GM18526 (cell line): ENCODE measurements around the gene TMEM119.

ENCODE experiments used
- POLR2A ChIP-seq: IDR thresholded peaks from 3 replicates; pipeline ENCODE4 v1.6.1; 2011; ENCODE audit not compliant: insufficient read length; ENCODE audit errors: extremely low read depth

Gene TMEM119

DNA sequence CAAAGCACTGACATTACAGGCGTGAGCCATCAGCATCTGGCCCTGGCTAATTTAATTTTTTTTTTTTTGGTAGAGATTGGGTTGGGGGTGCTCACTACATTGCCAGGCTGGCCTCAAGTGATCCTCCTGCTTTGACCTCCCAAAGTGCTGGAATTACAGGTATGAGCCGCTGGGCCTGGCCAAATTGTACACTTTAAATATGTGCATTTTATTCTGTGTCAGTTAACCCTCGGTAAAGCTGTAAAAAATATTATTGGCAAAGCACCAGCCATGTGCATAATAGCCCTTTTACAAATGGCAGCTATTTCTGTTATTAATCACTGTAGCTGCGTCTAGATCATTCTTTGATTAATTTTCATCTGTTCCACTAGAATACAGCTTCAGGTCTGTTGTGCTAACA is 12.0 kb downstream of the TMEM119 start:
- TF ChIP-seq POLR2A: no peak

GRCh38 chr12:108584456-108585065 is 13.3 kb downstream of the TMEM119 start:
- no peak for TF ChIP-seq POLR2A

DNA sequence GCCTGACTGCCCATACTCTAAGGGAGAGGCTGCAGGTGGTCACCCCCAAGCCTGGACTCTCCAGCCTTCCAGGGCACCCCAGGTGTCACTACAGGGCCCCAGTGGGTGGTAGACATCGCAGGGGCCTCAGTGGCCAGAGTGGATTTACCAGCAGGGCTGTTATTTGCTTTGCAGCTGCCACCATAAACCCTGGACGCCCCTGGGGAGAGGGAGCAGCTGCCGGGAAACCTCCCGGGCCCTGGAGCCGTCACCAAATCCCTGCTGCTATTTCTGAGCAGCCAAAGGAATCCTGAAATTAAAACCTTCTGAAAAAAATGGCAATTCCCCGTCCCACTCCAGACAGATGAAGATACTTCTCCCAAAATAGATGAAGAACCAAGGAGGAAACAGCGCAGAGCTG is 13.9 kb downstream of the TMEM119 start:
- TF ChIP-seq POLR2A: no peak

- no peak for TF ChIP-seq POLR2A
Observed at GRCh38 chr12:108582978-108583770, 14.7 kb downstream of the TMEM119 start.

DNA sequence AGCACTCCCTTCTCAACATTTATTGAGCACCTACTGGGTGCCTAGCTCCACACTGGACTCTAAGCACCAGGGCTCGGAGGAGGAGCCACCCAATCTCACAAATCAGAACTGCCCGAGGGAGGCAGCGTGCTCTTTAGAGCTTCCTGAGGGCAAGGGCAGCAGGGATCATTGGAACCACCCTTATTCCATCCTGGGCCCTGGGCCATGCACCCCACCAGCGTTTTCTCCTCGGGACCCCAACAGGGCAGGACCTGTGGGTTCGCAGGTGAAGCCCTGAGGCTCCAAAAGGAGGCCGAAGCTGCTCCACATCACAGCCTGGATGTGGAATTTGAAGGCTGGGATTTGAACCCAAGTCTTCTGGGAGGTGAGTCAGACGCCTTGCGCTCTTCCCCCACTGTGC is 15.4 kb downstream of the TMEM119 start:
- no peak for TF ChIP-seq POLR2A

DNA sequence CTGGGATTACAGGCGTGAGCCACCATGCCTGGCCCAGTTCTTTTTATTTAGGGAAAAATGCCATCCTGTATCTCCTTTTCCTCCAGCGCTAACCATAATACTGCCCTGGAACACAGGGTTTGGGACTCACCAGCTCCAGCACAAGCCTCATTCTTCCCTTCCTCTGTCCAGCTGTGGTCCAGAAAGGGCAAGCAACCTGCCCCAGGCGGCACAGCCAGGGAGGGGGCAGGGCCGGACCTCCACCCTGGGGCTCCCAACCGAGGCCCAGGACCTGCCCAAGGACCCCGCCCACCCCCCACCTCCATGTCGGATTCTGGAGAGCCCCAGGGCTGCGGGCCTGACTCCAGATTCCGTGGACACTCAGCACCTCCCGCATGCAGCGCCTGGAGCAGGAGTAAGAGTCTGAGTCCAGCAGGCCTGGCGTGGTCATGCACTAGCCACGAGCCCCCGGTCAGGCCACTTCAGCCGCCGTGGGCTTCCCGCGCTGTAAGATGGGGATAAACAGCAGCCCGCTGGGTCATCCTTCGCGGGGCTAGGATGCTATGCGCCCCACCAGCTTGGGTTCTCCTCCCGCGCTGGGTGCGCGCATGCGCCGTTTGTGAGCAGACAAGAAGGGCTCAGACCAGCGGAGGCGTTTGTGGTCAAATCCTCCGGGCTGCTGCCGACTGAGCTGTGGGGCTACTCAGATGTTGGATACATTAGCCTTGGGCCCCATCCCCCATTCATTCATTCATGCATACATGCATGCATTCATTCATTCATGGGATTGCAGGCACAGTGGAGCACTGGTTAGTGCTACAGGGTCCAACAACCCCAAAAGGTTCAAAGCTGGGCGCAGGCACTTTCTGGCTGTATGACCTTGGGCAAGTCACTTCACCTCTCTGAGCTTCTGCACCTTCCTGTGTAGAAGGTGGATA is 16.3 kb downstream of the TMEM119 start:
- no peak for TF ChIP-seq POLR2A

- no peak for TF ChIP-seq POLR2A
Observed at GRCh38 chr12:108580531-108580930, 17.4 kb downstream of the TMEM119 start.

- no peak for TF ChIP-seq POLR2A
Observed at GRCh38 chr12:108578813-108579212, 19.1 kb downstream of the TMEM119 start.

GRCh38 chr12:108578264-108578663 is 19.6 kb downstream of the TMEM119 start:
- no peak for TF ChIP-seq POLR2A

DNA sequence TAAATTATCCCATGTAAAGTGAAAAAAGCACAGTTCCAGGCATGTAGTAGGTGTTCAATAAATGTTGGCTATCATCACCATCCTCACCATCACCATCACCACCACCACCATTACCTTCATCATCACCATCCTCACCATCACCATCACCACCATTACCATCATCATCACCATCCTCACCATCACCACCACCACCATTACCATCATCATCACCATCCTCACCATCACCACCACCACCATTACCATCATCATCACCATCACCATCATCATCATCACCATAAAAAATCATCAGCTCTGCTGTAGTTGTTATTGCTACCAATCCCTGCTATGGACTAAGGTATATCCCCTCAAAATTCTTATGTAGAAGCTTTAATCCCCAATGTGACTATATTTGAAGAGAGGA is 20.4 kb downstream of the TMEM119 start:
- no peak for TF ChIP-seq POLR2A

- TF ChIP-seq POLR2A: no peak
Observed at GRCh38 chr12:108576660-108577234, 21.1 kb downstream of the TMEM119 start.

- TF ChIP-seq POLR2A: no peak
Observed at GRCh38 chr12:108575199-108575912, 22.5 kb downstream of the TMEM119 start.

DNA sequence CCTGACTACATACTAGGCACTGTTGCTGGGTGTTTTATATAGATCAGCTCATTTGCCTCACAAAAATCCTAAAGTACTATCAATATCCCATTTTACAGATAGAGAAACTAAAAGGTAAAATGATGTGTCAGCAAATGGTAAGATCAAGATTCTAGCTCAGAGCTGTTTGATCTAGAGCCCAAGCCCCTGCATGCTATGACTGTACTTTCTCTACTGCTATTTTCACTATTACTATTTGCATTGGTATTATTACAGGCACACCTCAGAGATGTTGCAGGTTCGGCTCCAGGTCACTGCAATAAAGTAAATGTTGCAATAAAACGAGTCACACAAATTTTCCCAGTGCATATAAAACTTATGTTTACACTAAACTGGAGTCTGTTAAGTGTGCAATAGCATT is 24.6 kb downstream of the TMEM119 start:
- TF ChIP-seq POLR2A: no peak

- TF ChIP-seq POLR2A: no peak
Observed at GRCh38 chr12:108572166-108572790, 25.6 kb downstream of the TMEM119 start.
